B cell (primary cell): ENCODE measurements around the gene YWHAE. TPM values are rescaled to one million over a fixed set of nuclear protein-coding genes. Genes with fewer than 3 reads are reported as not detected.

Source experiments
- ATAC-seq: fragments of 200-7000 bp; cut with Tn5 transposase; one replicate; pipeline ENCODE4 v1.10.0; 2021; ENCODE audit warnings: low read depth, mild to moderate bottlenecking, moderate number of reproducible peaks, moderate library complexity
- CTCF ChIA-PET: fragments of 350-600 bp; sonication (Branson Sonifier 250); formaldehyde crosslinking; loops from one replicate; lab custom pipeline; 2021; ENCODE audit warnings: antibody characterized with exemption, inconsistent platforms; lab: Charles Lee
- POLR2A ChIA-PET: fragments of 350-600 bp; sonication (Branson Sonifier 250); formaldehyde crosslinking; loops from one replicate; lab custom pipeline; 2021; ENCODE audit warnings: antibody characterized with exemption; lab: Charles Lee
- DNase-seq: peaks from one replicate; pipeline ENCODE4 v3.0.0; 2013
- H2AFZ ChIP-seq: 2 replicates; pipeline ENCODE4 v1.6.1; 2012; ENCODE audit warnings: mild to moderate bottlenecking, low read depth, low read length; ENCODE audit not compliant: insufficient read depth, poor library complexity, severe bottlenecking
- H3K27ac ChIP-seq, 2 donors: 1 replicate in 1 of 2; 2 replicates in 1 of 2; pipeline ENCODE4 v1.5.1; 2012 to 2013; ENCODE audit warnings: low read length in 2 of 2, mild to moderate bottlenecking in 2 of 2, moderate library complexity in 1 of 2
- H3K27me3 ChIP-seq, 4 experiments: fragments of 200-600 bp in 1 of 4; sonication (generic) in 1 of 4; replicated peaks in 1 of 4; 1 replicate in 2 of 4; 2 replicates in 2 of 4; pipeline versions ENCODE4 v1.6.1 to v1.7.0; 2013 to 2016; ENCODE audit warnings: low read length in 3 of 4, mild to moderate bottlenecking in 2 of 4, mixed read lengths in 1 of 4, moderate library complexity in 1 of 4; ENCODE audit not compliant: insufficient read depth in 4 of 4, control insufficient read depth in 3 of 4; ENCODE audit errors: control extremely low read depth in 1 of 4
- H3K36me3 ChIP-seq, 2 experiments: replicated peaks in 1 of 2; 1 replicate in 1 of 2; 2 replicates in 1 of 2; pipeline versions ENCODE4 v1.6.1 to v1.7.1; 2013; ENCODE audit warnings: low read length in 1 of 2; ENCODE audit not compliant: insufficient read depth in 2 of 2, control insufficient read depth in 1 of 2; ENCODE audit errors: control extremely low read depth in 1 of 2, extremely low read depth in 1 of 2
- H3K4me1 ChIP-seq, 2 donors: fragments of 200-600 bp in 1 of 2; sonication (generic) in 1 of 2; 1 replicate in 1 of 2; 2 replicates in 1 of 2; pipeline versions ENCODE4 v1.5.1 to v1.6.1; 2013 to 2017; ENCODE audit warnings: low read length in 2 of 2; ENCODE audit not compliant: control insufficient read depth in 2 of 2, insufficient read depth in 2 of 2
- H3K4me2 ChIP-seq: replicated peaks from 2 replicates; pipeline ENCODE3; 2012; ENCODE audit warnings: mild to moderate bottlenecking, low read depth, low read length; ENCODE audit not compliant: poor library complexity, severe bottlenecking
- H3K4me3 ChIP-seq, 5 experiments: fragments of 200-600 bp in 1 of 5; sonication (generic) in 1 of 5; 1 replicate in 3 of 5; 2 replicates in 2 of 5; pipeline versions ENCODE4 v1.5.1 to v1.7.0; 2011 to 2016; ENCODE audit warnings: low read length in 4 of 5, mild to moderate bottlenecking in 4 of 5, low read depth in 2 of 5, control low read depth in 1 of 5, moderate library complexity in 1 of 5; ENCODE audit not compliant: insufficient read depth in 1 of 5; ENCODE audit errors: control extremely low read depth in 1 of 5, extremely low read depth in 1 of 5
- H3K79me2 ChIP-seq: fragments of 200-600 bp; sonication (generic); one replicate; pipeline ENCODE4 v1.6.0; 2016; ENCODE audit warnings: low read length; ENCODE audit not compliant: control insufficient read depth, insufficient read depth
- H3K9ac ChIP-seq: fragments of 200-600 bp; sonication (generic); 2 replicates; pipeline ENCODE4 v1.6.1; 2017; ENCODE audit warnings: mild to moderate bottlenecking, low read length, moderate library complexity
- H3K9me3 ChIP-seq, 3 donors: one replicate each; pipeline versions ENCODE4 v1.6.1 to v1.7.1; 2013; ENCODE audit warnings: low read length in 2 of 3; ENCODE audit not compliant: control insufficient read depth in 2 of 3, insufficient read depth in 1 of 3; ENCODE audit errors: control extremely low read depth in 1 of 3
- H4K20me1 ChIP-seq: 2 replicates; pipeline ENCODE4 v1.6.0; 2012; ENCODE audit warnings: mild to moderate bottlenecking, low read length; ENCODE audit not compliant: insufficient read depth, control insufficient read depth, poor library complexity, severe bottlenecking
- H3K27ac Mint-ChIP-seq: one replicate; pipeline ENCODE4 v1.8.0; 2021; ENCODE audit warnings: mixed read lengths
- H3K27me3 Mint-ChIP-seq: one replicate; pipeline ENCODE4 v1.8.0; 2021; ENCODE audit warnings: mixed read lengths
- H3K4me1 Mint-ChIP-seq: one replicate; pipeline ENCODE4 v1.8.0; 2021; ENCODE audit warnings: mixed read lengths
- H3K4me3 Mint-ChIP-seq: one replicate; pipeline ENCODE4 v1.8.0; 2021; ENCODE audit warnings: mixed read lengths
- H3K9me3 Mint-ChIP-seq: one replicate; pipeline ENCODE4 v1.8.0; 2022; ENCODE audit warnings: mixed read lengths; ENCODE audit not compliant: insufficient read depth
- CTCF ChIP-seq: fragments of 200-600 bp; IDR thresholded peaks from one replicate; pipeline ENCODE4 v1.8.0; 2022; ENCODE audit warnings: antibody characterized with exemption, mild to moderate bottlenecking
- EZH2 ChIP-seq: IDR thresholded peaks from 2 replicates; pipeline ENCODE4 v1.6.1; 2012; ENCODE audit warnings: borderline replicate concordance, low read depth, mild to moderate bottlenecking, moderate library complexity, low read length; ENCODE audit not compliant: insufficient read depth, poor library complexity, severe bottlenecking
- WGBS: methylation state at CpG from one replicate; pipeline ENCODE4 v1.1.5; 2013; ENCODE audit warnings: missing lambda C conversion rate; ENCODE audit not compliant: insufficient coverage; 5-methylcytosine and 5-hydroxymethylcytosine counted together
- intact Hi-C: fragments of 100-400 bp; cut with micrococcal nuclease; formaldehyde crosslinking; loops from one replicate; pipeline ENCODE4 v1.10.0; 2022
- polyA plus RNA-seq: library from polyadenylated mRNA; depleted of rRNA; stranded (reverse); fragments of >200 nt; gene quantifications from 2 replicates; pipeline ENCODE4 v1.2.3, GENCODE V29; 2012
- total RNA-seq, 2 donors: library from RNA; stranded (reverse); fragments of 120-200 nt in 1 of 2; gene quantifications; 1 replicate in 1 of 2; 2 replicates in 1 of 2; pipeline versions ENCODE4 v1.2.3 to v1.2.4, GENCODE V29; 2013 to 2022

The YWHAE gene
- total and polyA plus RNA-seq, 2 donors (not counting 1 experiment from before 2014, with no cell fraction given): 54.3 to 149 TPM

DNA sequence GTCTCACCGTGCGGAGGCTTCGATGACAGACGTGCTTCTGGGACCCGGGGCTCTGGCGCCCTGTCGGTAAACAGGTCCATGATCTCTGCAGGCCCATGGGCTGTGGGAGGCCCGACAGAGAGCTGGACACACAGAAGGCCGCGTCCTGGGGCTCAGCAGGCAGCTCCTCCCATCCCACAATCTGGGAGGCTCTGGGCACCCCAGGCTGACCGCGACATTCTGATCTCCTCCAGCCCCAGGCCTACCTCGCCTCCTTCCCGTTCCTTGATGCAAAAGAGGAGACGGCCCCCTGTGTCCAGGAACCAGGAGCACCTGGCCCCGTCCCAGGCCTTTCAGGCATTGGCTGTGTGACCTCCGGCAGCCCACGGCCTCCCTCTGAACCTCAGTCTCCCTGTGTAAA is 97.3 kb downstream of the YWHAE start:
- no peaks in the 10 kb centered on the region for H3K79me2 ChIP-seq
- DNase-seq (no peak), ATAC-seq (no peak)
- 88% methylated on average over 16 of the region's 18 CpGs for WGBS
- no peak overlapping the region for H3K4me2 ChIP-seq
- H3K27ac Mint-ChIP-seq: no peak overlapping the region
- peaks cover 13% of the 10 kb centered on the region for H3K27me3 Mint-ChIP-seq
- peaks cover 0 to 40% (median 11%) of the 10 kb centered on the region in 4 experiments for H3K27me3 ChIP-seq
- H3K4me3 Mint-ChIP-seq: no peak overlapping the region
- TF ChIP-seq EZH2 (no peak), CTCF (no peak)
- no peak overlapping the region for H3K4me3 ChIP-seq
- ChIA-PET POLR2A (no interaction called here), CTCF (no interaction called here)
- no peak overlapping the region for H3K27ac ChIP-seq
- H3K9me3 ChIP-seq: peaks cover 0 to 9% (median 0%) of the 10 kb centered on the region in 3 donors
- no peak overlapping the region for H3K9ac ChIP-seq
- intact Hi-C loops: no loop called here
- H3K4me1 Mint-ChIP-seq: peaks cover 6% of the 10 kb centered on the region
- H4K20me1 ChIP-seq: no peaks in the 10 kb centered on the region
- H3K36me3 ChIP-seq: no peaks in the 10 kb centered on the region
- no peak overlapping the region for H2AFZ ChIP-seq
- peaks cover 7 to 10% of the 10 kb centered on the region in 2 donors for H3K4me1 ChIP-seq
- H3K9me3 Mint-ChIP-seq: no peaks in the 10 kb centered on the region

DNA sequence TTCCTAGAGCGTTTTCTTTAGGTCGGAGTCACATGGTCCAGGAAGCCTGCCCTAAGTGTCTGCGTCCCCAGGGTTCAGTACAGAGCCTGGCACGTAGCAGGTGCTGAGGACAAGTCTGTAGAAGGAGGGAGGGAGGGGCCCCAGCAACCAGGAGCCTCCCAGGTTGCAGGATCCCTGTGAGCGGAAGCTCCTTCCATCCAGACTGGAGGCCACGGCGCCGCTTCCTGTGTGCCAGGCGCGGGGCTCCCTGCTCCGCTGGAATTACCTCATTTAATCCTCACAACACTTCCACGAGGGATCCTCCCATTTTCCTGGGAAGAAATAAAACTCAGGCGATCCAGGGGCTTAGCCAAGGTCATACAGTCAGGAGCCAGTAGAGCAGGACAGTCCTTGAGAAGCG is 98.5 kb downstream of the YWHAE start:
- CTCF ChIA-PET: no interaction called here
- 78% methylated on average over 14 of the region's 14 CpGs for whole genome bisulfite sequencing

More for the DNA sequence above, 98.5 kb downstream of the YWHAE start:
- Mint-ChIP-seq H3K27me3 (peaks cover 10% of the 10 kb centered on the region), H3K4me3 (no peak overlapping the region), H3K9me3 (no peaks in the 10 kb centered on the region), H3K27ac (no peak overlapping the region), H3K4me1 (peaks cover 6% of the 10 kb centered on the region)
- peaks cover 7 to 10% of the 10 kb centered on the region in 2 donors for H3K4me1 ChIP-seq
- no peak overlapping the region for H2AFZ ChIP-seq
- intact Hi-C loops: no loop called here
- H3K4me3 ChIP-seq: no peak overlapping the region
- no peaks in the 10 kb centered on the region for H3K79me2 ChIP-seq
- H3K9me3 ChIP-seq: peaks cover 0 to 7% (median 0%) of the 10 kb centered on the region in 3 donors
- DNase-seq: no peak
- no peak overlapping the region for H3K9ac ChIP-seq
- no peak overlapping the region for H3K4me2 ChIP-seq
- H3K36me3 ChIP-seq: no peaks in the 10 kb centered on the region
- no peak for ATAC-seq
- H3K27ac ChIP-seq: no peak overlapping the region
- peaks cover 0 to 37% (median 11%) of the 10 kb centered on the region in 4 experiments for H3K27me3 ChIP-seq
- no peak for TF ChIP-seq EZH2
- POLR2A ChIA-PET: no interaction called here
- H4K20me1 ChIP-seq: no peaks in the 10 kb centered on the region
